HepG2 (cell line): ENCODE results near the gene IFIT2. TPM values are rescaled to one million over a fixed set of nuclear protein-coding genes. Genes with fewer than 3 reads are reported as not detected.

Experiments used
- ASH2L ChIP-seq: fragments of 300-600, 200-600 bp; sonication (generic); IDR thresholded peaks from 2 replicates; pipeline ENCODE4 v1.7.0; 2017; ENCODE audit warnings: low read depth, mild to moderate bottlenecking, moderate library complexity, mixed read lengths, low read length; ENCODE audit not compliant: insufficient read length
- ELF3 ChIP-seq: IDR thresholded peaks from 2 replicates; pipeline ENCODE4 v1.6.1; 2016; ENCODE audit warnings: missing genetic modification reagents, missing compliant biosample characterization
- ESRRA ChIP-seq: sonication (generic); formaldehyde crosslinking; IDR thresholded peaks from 2 replicates; pipeline ENCODE4 v1.5.1; 2020; ENCODE audit warnings: mild to moderate bottlenecking, low read depth, missing genetic modification reagents
- EZH2 ChIP-seq: conservative IDR thresholded peaks from 2 replicates; pipeline ENCODE4 v1.6.1; 2012; ENCODE audit warnings: mild to moderate bottlenecking, low read depth, low read length, moderate library complexity
- FOXP4 ChIP-seq: sonication (generic); formaldehyde crosslinking; IDR thresholded peaks from 2 replicates; pipeline ENCODE4 v1.4.0; 2020; ENCODE audit warnings: missing genetic modification reagents
- HNRNPL ChIP-seq: fragments of 200-400 bp; formaldehyde crosslinking; IDR thresholded peaks from 2 replicates; pipeline ENCODE4 v1.6.1; 2017; ENCODE audit warnings: mild to moderate bottlenecking, low read depth, low read length
- MED1 ChIP-seq: sonication (generic); formaldehyde crosslinking; IDR thresholded peaks from 2 replicates; pipeline ENCODE4 v1.4.0; 2020; ENCODE audit warnings: missing genetic modification reagents
- NFKBIZ ChIP-seq: IDR thresholded peaks from 2 replicates; pipeline ENCODE4 v1.6.1; 2018; ENCODE audit warnings: missing genetic modification reagents, missing compliant biosample characterization
- PITX1 ChIP-seq: sonication (generic); formaldehyde crosslinking; IDR thresholded peaks from 2 replicates; pipeline ENCODE4 v1.5.1; 2020; ENCODE audit warnings: mild to moderate bottlenecking, missing genetic modification reagents
- SIX1 ChIP-seq: sonication (generic); formaldehyde crosslinking; IDR thresholded peaks from 2 replicates; pipeline ENCODE4 v1.4.0; 2020; ENCODE audit warnings: missing genetic modification reagents, borderline replicate concordance
- SIX4 ChIP-seq: sonication (generic); formaldehyde crosslinking; IDR thresholded peaks from 2 replicates; pipeline ENCODE4 v1.4.0; 2020; ENCODE audit warnings: missing genetic modification reagents
- SMC3 ChIP-seq: IDR thresholded peaks from 2 replicates; pipeline ENCODE4 v1.6.1; 2011; ENCODE audit warnings: low read length, improper control_type of control experiment
- TAF15 ChIP-seq: fragments of 200-400 bp; formaldehyde crosslinking; IDR thresholded peaks from one replicate; pipeline ENCODE4 v1.6.1; 2018; ENCODE audit warnings: mild to moderate bottlenecking, low read depth, low read length; ENCODE audit not compliant: poor library complexity, severe bottlenecking
- TERF1 ChIP-seq: sonication (generic); formaldehyde crosslinking; IDR thresholded peaks from 2 replicates; pipeline ENCODE4 v1.8.0; 2022; ENCODE audit warnings: mild to moderate bottlenecking, missing genetic modification reagents, moderate library complexity
- U2AF2 ChIP-seq: fragments of 200-400 bp; formaldehyde crosslinking; IDR thresholded peaks from 2 replicates; pipeline ENCODE4 v1.6.1; 2017; ENCODE audit warnings: low read depth, mild to moderate bottlenecking, low read length
- YEATS4 ChIP-seq: sonication (generic); formaldehyde crosslinking; IDR thresholded peaks from 2 replicates; pipeline ENCODE4 v1.4.0; 2020; ENCODE audit warnings: missing genetic modification reagents, borderline replicate concordance
- ZBTB1 ChIP-seq: sonication (generic); formaldehyde crosslinking; IDR thresholded peaks from 2 replicates; pipeline ENCODE4 v1.4.0; 2020; ENCODE audit warnings: missing genetic modification reagents, borderline replicate concordance
- ZBTB43 ChIP-seq: sonication (generic); formaldehyde crosslinking; conservative IDR thresholded peaks from 2 replicates; pipeline ENCODE4 v1.4.0; 2020; ENCODE audit warnings: missing genetic modification reagents
- ZFP1 ChIP-seq: IDR thresholded peaks from 2 replicates; pipeline ENCODE4 v1.6.1; 2016
- ZNF12 ChIP-seq: sonication (generic); formaldehyde crosslinking; IDR thresholded peaks from 2 replicates; pipeline ENCODE4 v1.5.0; 2020; ENCODE audit warnings: missing genetic modification reagents
- ZNF225 ChIP-seq: sonication (generic); formaldehyde crosslinking; IDR thresholded peaks from 2 replicates; pipeline ENCODE4 v1.4.0; 2020; ENCODE audit warnings: mild to moderate bottlenecking, missing genetic modification reagents
- ZNF333 ChIP-seq: sonication (generic); formaldehyde crosslinking; IDR thresholded peaks from 2 replicates; pipeline ENCODE4 v1.4.0; 2020; ENCODE audit warnings: mild to moderate bottlenecking, missing genetic modification reagents, borderline replicate concordance
- ZNF678 ChIP-seq: sonication (generic); formaldehyde crosslinking; IDR thresholded peaks from 2 replicates; pipeline ENCODE4 v1.4.0; 2020; ENCODE audit warnings: mild to moderate bottlenecking, missing genetic modification reagents
- polyA plus RNA-seq, 8 experiments: library from polyadenylated mRNA; depleted of rRNA in 3 of 8; stranded (reverse) in 7 of 8; unstranded in 1 of 8; fragments of >200 nt; fragmentation: Illumina TruSeq in 4 of 8; extraction: Trizol in 4 of 8; gene quantifications; 2 replicates each; pipeline versions ENCODE4 v1.2.1 to v1.2.3, GENCODE V29; 2011 to 2016; ENCODE audit warnings: low read depth in 4 of 8, missing spikeins in 1 of 8, mixed read lengths in 1 of 8; ENCODE audit not compliant: insufficient read depth in 1 of 8
- total RNA-seq, 5 experiments: library from RNA; depleted of rRNA; stranded (reverse); fragments of >200 nt; fragmentation: Illumina TruSeq; extraction: Trizol; gene quantifications; 2 replicates each; pipeline ENCODE4 v1.2.3, GENCODE V29; 2016; ENCODE audit warnings: low read depth in 1 of 5
- TF ChIP-seq, protein P1 (sequence below): sonication (generic); formaldehyde crosslinking; IDR thresholded peaks from 2 replicates; pipeline ENCODE4 v1.5.1; 2020; ENCODE audit warnings: mild to moderate bottlenecking, missing genetic modification reagents, moderate library complexity
- TF ChIP-seq, protein P2 (sequence below): conservative IDR thresholded peaks from 2 replicates; pipeline ENCODE4 v1.6.1; 2018; ENCODE audit warnings: missing genetic modification reagents

The IFIT2 gene
- total and polyA plus RNA-seq, 2 of the 13 experiments (the other 11 are each of a cell fraction or from before 2014, with no cell fraction given): 0.04 to 0.15 TPM

DNA sequence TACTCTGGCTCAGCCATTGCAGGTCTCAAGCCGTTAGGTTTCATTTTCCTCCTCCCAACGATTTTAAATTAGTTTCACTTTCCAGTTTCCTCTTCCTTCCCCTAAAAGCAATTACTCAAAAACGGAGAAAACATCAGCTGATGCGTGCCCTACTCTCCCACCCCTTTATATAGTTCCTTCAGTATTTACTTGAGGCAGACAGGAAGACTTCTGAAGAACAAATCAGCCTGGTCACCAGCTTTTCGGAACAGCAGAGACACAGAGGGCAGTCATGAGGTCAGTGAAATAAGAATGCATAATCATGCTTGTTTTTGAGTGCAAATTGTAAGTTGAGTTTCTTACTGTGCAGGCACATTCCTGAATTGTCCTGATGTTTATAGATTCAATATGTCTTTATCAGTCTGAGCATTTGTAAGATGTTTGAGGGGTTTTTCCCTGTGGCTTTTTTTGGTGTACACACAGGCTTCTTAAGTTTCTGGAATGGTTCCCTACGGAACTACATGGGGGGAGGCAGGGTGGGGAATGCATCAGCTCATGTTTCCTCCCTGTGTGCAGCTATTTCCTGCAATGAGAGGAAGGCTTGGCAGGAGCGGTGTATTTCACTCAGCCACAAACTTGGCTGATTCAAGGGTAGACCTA is 26.1 kb downstream of the IFIT2 start, which contains the start of gene IFIT3 (continued):
- TF ChIP-seq SMC3: no peak
- no peak for TF ChIP-seq U2AF2
- 0 out of 2 replicates have a peak, but pooled peaks have one; percentile 16 for TF ChIP-seq ZFP1 (CRISPR knock-in tag)
- peak; percentile 32 for TF ChIP-seq ASH2L
- TF ChIP-seq, protein P1, sequence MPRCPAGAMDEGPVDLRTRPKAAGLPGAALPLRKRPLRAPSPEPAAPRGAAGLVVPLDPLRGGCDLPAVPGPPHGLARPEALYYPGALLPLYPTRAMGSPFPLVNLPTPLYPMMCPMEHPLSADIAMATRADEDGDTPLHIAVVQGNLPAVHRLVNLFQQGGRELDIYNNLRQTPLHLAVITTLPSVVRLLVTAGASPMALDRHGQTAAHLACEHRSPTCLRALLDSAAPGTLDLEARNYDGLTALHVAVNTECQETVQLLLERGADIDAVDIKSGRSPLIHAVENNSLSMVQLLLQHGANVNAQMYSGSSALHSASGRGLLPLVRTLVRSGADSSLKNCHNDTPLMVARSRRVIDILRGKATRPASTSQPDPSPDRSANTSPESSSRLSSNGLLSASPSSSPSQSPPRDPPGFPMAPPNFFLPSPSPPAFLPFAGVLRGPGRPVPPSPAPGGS (CRISPR knock-in tag): no peak
- peak; percentile 66; the same call in 1 of the 2 replicates for TF ChIP-seq SIX4 (CRISPR knock-in tag)
- no peak for TF ChIP-seq ZNF678 (CRISPR knock-in tag)
- peak; percentile 51; the same call in 1 of the 2 replicates for TF ChIP-seq SIX1 (CRISPR knock-in tag)
- TF ChIP-seq ZNF225 (CRISPR knock-in tag): no peak
- peak; percentile 55 for TF ChIP-seq ELF3 (CRISPR knock-in tag)
- no peak for TF ChIP-seq PITX1 (CRISPR knock-in tag)
- TF ChIP-seq ZNF333 (CRISPR knock-in tag): no peak
- no peak for TF ChIP-seq ZNF12 (CRISPR knock-in tag)
- no peak for TF ChIP-seq HNRNPL
- no peak for TF ChIP-seq MED1 (CRISPR knock-in tag)
- TF ChIP-seq ZBTB43 (CRISPR knock-in tag): 0 out of 2 replicates have a peak, but pooled peaks have one; percentile 17
- peak; percentile 36; the same call in 1 of the 2 replicates for TF ChIP-seq YEATS4 (CRISPR knock-in tag)
- no peak for TF ChIP-seq ESRRA
- TF ChIP-seq FOXP4 (CRISPR knock-in tag): peak; percentile 32; the same call in 1 of the 2 replicates
- no peak for TF ChIP-seq NFKBIZ
- no peak for TF ChIP-seq ZBTB1 (CRISPR knock-in tag)
- no peak for TF ChIP-seq TAF15
- TF ChIP-seq, protein P2, sequence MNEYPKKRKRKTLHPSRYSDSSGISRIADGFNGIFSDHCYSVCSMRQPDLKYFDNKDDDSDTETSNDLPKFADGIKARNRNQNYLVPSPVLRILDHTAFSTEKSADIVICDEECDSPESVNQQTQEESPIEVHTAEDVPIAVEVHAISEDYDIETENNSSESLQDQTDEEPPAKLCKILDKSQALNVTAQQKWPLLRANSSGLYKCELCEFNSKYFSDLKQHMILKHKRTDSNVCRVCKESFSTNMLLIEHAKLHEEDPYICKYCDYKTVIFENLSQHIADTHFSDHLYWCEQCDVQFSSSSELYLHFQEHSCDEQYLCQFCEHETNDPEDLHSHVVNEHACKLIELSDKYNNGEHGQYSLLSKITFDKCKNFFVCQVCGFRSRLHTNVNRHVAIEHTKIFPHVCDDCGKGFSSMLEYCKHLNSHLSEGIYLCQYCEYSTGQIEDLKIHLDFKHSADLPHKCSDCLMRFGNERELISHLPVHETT (CRISPR knock-in tag): no peak
- TF ChIP-seq TERF1: no peak
- TF ChIP-seq EZH2: no peak
